ENCODE data around the gene LRRC28. TPM values are rescaled to one million over a fixed set of nuclear protein-coding genes. Genes with fewer than 3 reads are reported as not detected.

The LRRC28 gene
- polyA plus RNA-seq, 1 donor, result 19.6 TPM

DNA sequence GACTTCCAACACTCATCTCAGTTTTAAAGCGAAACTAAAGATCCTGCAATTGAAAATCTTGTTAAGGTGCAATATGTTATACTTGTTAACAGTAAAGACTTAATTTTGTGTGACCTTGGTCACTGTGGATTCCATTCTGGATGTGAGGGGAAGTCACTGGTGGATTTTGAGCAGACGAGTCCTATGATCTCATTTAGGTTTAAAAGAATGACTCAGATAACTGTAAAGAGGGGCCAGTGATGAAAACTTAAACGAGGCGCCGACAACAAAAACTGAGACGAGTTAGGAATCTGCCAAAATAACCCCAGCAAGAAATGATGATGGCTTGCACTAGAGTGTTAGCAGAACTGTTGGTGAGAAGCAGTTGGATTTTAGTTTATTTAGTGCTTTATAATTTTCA is 56.5 kb downstream of the LRRC28 start:
- no peak for DNase-seq

DNA sequence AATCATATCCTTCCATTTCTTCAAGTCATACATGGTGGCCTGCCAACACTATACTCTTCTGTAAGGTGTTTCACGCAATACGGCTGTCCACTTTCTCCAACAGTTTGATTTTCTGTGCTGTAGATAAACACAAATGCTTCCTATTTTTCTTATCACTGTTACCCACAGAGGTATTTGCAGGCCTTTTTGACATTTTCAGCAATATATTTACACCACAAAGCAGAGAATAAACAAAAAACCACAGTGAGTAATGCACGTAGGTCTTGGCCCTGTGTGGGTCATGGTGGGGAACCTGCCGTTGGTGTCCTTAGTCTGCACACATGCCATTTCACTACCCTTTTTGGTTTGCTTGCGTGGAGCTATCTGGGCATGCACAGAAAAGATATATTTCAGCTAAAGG is 59.5 kb downstream of the LRRC28 start:
- no peak for DNase-seq

DNA sequence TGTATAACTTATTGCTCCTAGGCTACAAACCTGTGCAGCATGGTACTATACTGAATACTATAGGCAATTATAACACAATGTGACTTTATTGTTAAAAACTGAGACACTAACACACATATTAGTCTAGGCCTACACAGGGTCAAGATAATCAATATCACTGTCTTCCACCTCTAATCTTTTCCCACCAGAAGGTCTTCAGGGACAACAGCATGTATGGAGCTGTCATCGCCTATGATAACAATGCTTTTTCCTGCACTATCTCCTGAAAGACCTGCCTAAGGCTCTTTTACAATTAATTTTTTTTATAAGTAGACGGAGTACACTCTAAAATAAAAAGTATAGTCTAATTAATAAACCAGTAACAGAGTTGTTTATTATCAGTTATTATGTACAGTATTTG is 60.9 kb downstream of the LRRC28 start:
- DNase-seq, result no peak

DNA sequence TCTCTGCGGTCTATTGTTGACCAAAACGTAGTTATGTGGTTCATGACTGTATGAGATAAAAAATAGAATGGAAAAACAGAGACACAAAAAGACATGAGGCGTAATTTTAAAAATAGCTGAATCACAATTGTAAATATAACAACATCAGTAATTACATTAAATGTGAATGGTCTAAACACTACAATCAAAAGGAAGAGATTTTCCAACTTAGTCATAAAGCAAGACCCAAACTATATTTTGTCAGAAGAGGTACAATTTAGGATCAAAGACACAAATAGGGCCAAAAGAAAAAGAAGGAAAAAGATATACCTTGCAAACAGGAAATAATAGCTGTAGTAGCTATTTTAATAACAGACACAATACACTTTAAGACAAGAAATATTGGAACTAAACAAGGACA is 61.5 kb downstream of the LRRC28 start:
- DNase-seq, result no peak

DNA sequence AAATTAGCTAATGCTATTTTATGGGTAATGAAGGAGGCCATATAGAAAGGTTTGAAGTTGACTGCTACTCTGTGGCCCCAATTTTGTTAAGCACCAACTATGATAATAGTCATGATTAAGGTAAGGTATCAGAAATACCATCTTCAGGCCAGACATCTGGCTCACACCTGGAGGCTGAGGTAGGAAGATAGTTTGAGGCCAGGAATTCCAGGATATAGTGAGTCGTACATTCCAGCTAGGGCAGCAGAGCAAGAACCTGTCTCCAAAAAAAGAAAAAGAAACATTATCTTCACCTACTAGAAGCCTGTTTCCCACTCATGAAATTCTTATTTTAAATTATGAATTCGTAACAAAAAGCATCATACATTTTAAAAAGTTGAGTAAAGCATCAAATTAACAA is 64.4 kb downstream of the LRRC28 start:
- DNase-seq, result no peak

DNA sequence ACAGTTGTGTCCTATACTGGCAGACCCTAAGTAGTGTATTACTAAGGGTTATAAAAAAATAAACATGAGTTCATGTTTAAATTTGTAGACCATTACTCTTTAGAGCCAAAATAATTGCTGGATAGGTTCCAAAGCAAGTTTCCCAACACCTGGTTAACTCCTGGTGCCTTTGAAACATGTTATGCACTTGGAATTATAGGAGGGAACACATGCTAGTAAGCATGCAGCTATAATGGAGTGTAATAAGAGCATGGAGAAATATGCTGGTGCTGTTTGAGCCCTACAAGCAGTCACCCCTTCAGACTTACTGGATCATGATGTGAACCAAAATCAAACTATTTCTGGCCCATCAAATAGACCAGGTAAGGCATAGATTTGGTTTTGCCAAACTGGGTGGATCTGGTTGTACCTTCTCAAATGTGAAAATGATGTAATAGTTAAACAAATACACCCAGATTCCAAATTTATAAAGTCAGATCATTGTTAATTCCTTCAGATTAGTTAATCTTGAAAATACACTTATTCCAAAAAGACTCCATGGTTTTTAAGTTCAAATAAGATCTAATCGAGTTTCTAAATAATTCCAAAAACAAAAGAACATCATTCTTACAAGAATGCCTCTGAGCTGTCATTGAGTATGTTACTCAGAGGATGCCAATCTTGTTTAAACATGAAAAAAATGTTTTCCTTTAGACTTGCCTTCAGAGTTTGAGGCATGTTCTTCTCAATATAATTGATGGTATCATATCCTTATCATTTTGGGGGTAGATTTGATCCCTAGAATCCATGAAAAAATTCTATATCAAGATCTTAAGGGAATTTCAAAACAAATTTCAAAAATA is 69.3 kb downstream of the LRRC28 start:
- no peak for DNase-seq

DNA sequence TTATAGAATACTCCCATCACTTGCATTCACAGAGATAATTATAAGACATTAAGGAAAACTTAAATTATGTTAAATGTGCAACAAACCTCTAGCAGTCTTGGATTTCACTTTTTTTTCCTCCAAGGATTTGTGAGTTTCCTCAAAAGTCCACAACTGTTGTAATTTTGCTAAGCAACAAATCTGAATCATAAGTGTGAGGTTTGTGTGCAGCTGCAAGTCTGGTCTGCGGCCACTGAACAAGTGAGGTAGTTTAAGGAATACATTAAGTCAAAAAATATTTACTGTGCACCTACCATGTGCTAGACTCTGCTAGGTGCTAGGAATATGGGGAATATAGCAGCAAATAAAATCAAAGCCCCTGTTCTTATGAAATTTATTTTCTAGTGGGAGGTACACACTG is 70.2 kb downstream of the LRRC28 start:
- no peak for DNase-seq

DNA sequence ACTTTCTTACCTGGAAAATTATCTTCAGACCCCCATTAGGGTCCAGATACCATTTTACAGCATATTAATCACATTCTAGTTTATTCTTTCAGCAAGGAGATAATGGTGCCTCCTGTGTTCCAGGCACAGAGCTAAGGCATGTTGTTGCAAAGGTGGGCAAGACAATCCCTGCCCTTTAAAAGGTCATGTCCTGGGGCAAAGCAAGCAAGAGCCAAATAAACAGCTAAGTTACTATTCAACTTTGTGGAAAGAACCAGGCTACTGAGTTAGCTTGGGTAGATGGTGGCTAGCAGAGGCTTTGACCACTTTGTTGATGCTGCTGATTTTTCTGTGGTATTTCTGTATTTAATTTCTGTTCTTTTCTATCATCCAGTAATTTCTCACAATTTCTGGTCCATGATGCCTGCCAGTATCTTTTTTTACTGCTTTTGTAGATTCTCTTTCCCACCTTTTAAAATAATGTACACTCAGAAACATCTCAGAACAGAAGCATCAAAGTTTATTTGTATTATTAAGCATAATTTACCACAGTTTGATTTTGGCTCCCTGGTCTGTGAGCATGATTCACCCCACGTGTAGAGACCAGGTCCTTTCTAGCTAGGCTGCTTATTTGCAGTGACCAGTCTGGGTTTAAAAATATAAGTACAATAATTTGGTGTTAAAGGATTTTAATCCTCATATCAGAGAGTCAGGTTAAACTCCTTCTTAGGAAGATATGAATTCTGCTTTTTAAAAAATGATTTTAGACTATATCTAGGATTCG is 71.5 kb downstream of the LRRC28 start:
- DNase-seq, result no peak

DNA sequence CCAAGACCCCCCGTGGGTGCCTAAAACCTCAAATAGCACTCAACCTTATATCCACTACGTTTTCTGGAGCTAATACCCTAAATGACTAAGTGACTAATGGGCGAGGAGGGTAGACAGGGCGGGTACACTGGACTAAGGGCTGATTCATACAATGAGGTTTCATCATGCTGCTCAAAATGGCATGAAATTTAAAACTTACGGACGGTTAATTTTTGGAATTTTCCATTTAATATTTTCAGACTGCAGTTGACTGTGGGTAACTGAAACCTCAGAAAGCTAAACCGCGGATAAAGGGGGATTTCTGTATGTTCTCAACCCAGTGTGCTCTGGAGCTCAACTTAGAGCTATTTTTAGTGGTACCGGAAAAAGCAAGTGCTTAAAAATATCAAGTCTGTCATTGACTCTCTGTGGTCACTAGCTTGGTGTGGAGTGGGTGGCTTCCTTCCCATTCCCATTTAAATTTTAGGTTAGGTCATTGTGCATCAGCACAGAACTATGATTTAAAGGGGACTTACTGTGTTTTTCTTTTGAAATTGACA is 72.9 kb downstream of the LRRC28 start:
- DNase-seq, result no peak

DNA sequence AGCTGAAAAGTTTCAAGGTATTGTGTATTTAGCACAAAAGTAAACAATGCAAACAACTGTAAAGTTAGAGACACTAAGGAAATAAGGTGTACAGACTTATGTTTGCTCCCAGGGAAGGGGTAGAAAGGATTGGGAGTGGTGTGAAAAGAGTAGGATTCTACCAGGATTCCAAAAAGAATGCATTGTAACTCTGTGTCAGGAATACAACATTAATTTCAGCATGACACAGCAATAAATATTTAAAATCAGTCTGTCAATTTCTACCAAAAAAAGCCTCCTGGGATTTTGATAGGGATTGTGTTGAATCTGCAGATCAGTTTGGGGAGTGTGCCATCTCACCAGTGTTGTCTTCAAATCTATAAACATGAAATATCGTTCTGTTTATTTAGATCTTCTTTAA is 73.4 kb downstream of the LRRC28 start:
- no peak for DNase-seq

DNA sequence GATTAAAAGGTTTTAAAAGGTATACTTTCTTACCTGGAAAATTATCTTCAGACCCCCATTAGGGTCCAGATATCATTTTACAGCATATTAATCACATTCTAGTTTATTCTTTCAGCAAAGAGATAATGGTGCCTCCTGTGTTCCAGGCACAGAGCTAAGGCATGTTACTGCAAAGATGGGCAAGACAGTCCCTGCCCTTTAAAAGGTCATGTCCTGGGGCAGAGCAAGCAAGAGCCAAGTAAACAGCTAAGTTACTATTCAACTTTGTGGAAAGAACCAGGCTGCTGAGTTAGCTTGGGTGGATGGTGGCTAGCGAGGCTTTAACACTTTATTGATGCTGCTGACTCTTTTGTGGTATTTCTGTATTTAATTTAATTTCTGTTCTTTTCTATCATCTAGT is 75.0 kb downstream of the LRRC28 start:
- no peak for DNase-seq

DNA sequence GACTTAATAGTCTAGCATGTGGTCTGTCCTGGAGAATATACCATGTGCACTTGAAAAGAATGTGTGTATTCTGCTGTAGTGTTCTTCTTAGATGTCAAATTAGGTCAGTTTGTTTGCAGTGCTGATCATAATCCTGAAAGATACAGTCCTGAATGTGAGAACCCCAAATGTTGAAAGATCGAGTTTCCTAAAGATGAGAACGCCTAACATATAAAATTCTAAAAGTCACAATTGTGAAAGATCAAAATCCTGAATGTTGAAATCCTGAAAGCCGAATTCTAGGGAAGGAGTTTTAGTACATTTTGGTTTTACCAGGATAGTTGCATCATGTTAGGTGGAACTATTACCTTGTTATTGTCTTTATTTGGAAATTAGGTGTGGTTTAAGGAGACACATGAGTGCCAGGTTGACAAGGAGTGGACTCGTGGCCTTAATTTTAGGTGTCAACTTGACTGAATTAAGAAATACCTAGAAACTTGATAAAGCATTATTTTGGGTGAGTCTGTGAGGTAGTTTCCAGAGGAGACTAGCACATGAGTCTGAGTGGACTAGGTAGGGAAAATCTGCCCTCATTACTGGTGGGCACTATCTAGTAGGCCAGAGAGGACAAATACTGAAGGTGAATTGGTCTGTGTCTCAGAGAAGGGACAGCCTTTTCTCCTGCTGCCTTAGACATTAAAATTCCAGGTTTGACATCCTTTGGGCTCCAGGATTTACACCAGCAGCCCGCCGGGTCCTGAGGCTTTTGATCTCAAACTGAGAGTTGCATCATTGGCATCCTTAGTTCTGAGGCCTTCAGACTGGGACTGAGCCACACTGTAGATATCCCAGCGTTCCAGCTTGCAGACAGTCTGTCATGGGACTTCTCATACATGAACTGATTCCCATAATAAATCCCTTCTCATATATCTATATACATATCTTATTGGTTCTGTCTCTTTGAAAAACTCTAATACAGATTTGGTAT is 77.1 kb downstream of the LRRC28 start:
- DNase-seq, result no peak

DNA sequence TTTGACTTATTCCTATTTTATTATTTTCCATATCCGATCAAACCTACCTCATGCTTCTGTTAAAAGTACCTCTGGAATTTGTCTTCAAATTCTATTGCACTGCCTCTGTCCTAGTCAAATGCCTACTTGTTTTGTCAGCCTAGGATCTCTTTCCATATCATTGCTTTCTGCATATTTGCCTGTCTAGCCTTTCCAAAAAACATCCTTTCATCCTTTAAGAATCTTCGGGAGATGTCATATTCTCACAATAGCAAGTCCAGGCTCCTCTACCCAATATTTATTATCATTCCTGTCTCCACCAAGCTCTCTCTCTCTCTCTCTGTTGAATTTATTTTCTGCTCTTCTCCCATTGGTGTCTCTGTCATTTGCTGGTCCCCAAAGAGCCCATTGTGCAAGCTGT is 80.1 kb downstream of the LRRC28 start:
- no peak for DNase-seq

DNA sequence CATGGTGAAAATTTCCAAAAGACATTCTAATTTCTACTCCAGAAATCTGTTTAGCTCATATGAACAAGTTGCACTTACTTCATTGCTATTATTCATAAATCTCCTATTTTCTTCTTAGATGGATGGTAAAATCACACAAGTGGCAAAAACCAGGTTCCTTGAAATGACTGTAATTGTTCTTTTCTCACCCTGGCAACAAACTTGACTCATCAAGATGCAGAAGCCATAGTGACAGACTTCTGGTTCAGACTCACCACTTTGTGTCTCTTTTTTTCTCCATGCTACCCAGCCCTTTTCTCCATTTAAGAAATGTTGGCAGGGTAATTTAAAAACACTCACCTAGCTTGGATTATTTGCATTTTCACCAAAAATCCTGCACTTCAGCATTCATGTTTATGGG is 82.1 kb downstream of the LRRC28 start:
- DNase-seq, result no peak

DNA sequence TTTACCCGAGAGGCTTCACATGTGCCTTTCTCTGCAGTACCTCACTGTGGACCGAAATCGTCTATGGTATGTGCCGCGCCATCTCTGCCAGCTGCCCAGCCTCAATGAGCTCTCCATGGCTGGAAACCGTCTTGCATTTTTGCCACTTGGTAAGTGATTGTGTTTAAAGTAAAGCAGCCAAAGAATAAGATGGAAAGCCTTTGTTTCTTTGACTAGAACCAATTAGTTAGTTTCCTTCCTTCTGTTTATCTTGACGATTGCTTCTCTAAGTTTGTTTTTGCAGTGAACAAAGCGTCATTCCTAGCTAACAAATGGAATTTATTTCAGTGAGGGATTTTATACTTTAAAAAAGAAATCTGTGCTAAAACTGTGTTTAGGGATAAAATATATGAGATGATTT is 82.7 kb downstream of the LRRC28 start:
- DNase-seq, result no peak

DNA sequence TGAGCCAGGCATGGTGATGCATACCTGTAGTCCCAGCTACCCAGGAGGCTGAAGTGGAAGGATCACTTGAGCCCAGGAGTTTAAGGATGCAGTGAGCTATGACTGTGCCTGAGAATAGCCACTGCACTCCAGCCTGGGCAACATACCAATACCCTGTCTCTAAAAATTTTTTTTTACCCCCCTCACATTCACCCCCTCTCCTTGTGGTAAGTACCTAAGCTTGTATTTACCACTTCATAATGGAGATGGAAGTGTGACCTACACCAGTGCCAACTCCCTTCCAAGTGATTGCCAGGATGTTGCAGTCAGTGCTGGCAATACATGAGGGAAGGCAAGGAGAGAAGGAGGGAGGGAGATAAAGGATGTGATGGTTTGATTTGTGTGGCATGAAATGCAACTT is 84.2 kb downstream of the LRRC28 start:
- DNase-seq, result no peak

DNA sequence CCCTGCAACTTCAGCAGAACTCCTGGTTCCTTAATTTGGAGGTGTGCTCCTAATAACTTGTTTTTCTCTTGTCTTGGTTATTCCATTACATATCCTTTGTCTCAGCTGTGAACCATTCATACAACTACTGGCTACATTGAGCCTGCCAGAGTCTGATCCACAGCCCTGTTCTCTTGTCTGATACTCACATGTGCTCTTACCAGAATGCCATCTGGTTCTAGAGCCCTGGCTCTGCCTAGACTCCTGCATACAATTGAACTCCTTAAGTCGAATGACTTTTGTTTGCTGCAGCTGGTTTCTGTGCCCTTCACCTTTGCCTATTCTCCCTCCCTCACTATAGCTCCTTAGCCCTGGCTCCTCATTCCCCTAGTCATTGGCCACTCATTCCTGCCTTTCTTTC is 85.5 kb downstream of the LRRC28 start:
- no peak for DNase-seq

DNA sequence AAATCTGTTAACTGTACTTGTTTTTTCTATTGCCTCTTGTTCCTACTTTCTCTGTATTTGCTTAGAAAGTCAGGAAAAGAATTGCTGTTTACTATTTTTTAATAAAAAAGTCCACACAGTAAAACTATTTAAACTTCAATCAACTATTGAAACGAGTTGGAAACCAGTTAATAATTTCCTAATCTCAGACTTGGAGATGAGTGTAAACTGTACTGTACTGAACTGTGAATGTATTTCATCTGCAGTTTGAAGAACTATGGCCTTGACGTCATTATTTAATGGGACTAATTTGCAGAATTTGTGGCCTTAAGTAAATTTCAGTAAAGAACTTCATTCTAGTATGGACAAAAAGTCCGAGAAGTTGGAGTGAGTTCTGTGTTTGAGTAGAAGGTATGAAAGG is 89.1 kb downstream of the LRRC28 start:
- no peak for DNase-seq

DNA sequence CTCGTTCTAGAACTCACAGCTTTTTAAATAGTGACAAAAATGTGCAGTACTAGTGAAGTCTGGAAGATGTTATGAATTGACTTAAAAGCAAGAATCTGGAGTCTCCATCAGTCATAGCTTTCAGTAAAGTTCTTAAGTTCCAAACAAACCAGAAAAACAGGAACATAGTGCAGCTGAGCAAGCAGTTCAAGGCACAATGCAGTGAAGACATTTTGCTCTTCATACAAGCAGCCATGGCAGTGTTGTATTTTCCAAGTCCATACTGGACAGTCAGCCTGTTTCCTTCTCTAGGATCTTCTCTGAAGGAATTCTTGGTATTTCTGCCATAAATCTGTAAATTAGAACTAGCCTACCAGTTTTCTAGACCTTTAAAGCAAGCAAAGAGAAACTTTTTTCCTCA is 90.5 kb downstream of the LRRC28 start:
- no peak for DNase-seq

DNA sequence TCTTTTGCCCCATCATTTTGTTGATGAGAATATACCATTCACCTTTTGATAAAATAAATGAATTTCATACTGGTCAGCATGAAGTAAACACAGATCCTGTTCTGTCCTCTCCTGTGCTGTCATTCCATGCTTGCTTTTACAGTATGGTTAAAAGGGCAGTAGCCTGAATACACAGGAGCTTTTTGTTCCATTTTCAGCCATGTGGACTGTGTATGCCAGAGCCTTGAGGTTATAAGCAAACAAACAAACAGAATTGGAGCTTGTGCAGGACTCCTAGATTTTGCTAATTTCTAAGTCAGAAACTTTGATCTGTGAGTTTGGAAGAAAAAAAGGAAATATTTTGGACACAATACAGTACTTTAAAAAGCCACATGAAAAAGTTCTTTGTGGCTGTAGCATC is 91.9 kb downstream of the LRRC28 start:
- DNase-seq, result no peak

DNA sequence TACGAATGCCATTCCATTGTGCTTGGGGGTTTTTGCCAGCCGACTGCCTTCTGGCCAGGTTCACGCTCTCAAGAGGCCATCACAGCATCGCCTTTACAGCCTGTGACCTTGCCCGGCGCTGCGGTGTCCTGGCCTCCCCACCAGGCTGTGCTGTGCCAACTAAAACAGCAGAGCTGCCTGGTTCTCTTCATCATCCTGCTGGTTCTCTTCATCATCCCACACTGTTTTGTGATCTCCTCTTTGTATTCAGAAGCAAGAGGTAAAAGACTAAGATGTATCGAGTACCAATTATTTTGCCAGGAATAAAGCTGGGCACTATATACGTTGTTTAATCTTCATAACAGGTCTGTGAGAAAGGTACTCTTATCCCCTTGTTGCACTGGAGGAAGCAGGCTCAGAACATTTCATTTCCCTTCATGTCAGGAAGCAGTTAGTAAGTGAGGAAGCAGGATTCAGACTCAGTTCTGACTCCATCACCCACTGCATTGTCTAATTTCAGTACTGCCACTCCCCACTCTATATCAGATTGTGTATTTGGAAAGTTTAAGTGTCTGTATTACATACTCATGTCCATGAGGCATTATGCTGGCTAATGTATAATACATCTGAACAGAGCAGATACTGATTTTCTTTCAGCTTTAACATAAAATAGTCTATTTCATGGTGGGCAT is 92.7 kb downstream of the LRRC28 start:
- no peak for DNase-seq

DNA sequence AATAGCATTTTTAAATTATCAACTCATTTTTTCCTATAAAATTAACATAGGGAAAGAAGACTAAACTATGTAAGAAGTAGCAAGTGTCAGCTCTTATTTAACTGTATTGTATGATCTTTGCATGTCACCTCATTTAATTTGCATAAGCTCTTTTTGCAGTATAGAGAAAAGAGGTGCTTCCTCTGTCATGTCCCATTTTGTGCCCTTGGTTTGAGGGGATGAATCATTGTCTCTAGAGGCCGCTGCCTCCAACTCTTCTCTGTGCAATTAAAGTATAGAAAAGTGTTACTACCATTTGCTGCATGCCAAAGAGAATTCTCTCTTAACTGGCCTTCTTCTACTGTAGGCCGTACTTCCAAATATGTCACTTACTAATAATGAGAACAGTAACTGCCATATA is 93.4 kb downstream of the LRRC28 start:
- no peak for DNase-seq

Measured in hindlimb muscle (tissue), 1 donor.